NCI-H146 treated with DMSO at 0.1 percent for 48 hours (cell line): ENCODE results near the gene FRMD4B.

Source experiments
- DNase-seq: peaks from one replicate; lab custom pipeline; 2025; ENCODE audit not compliant: unreplicated experiment; lab: John Stamatoyannopoulos, UW

FRMD4B gene

GRCh38 chr3:69385723-69386555, at the start of gene FRMD4B:
Gene FRMD4B, minus strand, starts transcription at chr3:69386088. Its CDS starts 99 bp downstream, at chr3:69385989.
- DNase-seq, result no peak

DNA sequence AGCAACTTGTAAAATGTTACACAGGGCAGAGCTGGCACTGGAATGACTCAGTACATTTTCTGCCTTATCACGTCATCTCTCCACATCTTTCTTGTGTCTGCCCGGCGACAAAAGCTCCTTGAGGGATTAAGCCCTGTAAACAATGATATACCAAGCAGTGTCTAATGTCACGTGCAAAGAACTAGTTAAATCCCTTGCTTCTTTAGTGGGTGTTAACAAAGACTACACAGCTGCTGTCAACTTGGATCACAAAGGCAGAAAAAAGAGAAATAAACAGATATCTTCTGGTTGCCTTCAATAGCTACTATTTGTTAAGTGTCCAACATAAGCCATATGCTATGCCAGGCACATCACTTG, 48.1 kb upstream of the FRMD4B start:
- no peak for DNase-seq

GRCh38 chr3:69433121-69433968, 47.5 kb upstream of the FRMD4B start:
- DNase-seq, result no peak

DNA sequence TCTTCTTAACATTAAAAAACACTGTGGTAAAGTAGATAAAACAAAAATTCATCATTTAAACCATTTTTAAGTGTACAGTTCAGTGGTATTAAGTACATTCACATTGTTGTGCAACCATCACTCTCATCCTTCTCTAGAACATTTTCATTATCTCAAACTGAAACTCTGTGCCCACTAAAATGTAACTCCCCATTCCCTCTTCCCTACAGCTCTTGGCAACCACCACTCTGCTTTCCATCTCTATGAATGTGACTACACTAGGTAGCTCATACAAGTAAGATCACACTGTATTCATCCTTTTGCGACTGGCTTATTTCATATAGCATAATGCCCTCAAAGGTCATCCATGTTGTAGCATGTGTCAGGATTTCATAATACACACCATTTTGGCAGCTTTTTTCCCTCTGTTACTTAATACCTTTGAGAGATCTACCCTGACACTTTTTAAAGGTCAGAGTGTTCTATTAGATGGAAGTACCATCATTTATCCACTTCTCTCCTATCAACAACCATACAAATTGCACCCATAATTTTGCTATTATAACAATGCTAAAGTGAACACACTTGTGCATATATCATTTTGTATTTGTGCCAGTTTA, 42.9 kb upstream of the FRMD4B start:
- DNase-seq, result no peak

DNA sequence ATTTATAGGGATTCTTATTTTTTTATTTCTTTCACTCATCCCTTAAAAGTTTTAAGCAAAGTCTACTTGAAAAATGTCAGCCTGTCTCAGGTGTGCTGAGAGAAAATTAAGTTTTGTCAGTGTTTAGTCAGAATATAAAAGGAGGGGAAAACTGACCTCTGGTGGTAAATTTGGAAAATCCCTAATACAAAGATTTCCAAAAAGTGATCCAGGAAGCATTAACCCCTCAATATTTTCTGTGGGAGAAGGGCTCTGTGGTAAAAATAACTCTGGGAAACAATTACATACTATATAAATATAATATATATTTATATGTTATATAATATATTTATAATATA, 41.0 kb upstream of the FRMD4B start:
- no peak for DNase-seq

DNA sequence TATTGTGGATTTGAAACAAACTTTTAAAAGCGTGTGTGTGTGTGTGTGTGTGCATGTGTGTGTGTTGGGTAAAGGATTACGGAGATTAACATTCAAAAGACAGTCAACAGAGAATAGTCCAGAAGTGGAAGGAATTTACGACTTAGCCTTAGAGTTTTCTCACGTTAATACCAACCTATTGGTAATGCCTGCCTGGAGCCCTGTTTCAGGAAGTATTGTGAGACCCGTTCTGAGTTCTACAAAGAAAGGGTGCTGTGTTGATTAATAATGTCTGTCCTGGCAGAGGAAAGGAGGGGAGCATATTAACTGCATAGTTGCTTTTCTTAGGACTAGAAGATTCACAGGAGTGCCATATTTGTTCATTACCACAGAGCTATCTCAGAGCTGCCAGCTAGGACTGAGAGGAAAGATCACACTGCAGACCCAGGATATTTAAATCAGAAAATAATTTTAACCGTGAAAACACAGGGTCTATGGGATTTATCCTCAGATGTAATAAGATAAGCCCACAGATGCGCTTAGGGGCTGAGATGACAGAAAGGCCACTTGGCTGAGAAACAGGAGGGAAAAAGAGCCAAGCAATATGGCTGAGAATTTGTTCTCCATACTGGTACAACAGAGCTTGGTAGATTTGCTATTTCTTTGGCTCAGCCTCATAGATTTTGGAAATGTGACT, 40.5 kb upstream of the FRMD4B start:
- DNase-seq, result no peak

DNA sequence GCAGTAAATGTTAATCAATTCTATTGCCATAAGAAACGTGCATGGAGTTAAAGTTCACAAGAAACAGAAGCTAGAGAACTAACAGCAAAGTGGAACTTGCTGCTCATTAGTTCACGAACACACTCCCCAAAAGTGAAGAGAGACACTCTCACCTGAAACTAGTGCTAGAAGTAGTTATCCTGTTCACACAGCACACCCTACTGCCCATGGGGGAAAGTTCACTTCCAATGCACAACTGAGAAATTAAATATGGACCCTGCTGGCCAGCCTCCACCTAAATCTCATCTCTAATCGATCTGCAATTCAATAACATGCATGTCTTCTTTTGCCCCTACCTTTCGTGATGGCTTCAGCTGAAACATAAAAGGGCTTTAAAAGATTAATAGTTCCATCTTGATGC, 39.4 kb upstream of the FRMD4B start:
- no peak for DNase-seq

GRCh38 chr3:69423463-69424155, 37.7 kb upstream of the FRMD4B start:
- DNase-seq, result no peak

- no peak for DNase-seq
These were observed 36.9 kb upstream of the FRMD4B start for GRCh38 chr3:69422751-69423150.

GRCh38 chr3:69420781-69421520, 35.1 kb upstream of the FRMD4B start:
- no peak for DNase-seq

- DNase-seq, result no peak
These were observed 33.4 kb upstream of the FRMD4B start for GRCh38 chr3:69419276-69419675.

DNA sequence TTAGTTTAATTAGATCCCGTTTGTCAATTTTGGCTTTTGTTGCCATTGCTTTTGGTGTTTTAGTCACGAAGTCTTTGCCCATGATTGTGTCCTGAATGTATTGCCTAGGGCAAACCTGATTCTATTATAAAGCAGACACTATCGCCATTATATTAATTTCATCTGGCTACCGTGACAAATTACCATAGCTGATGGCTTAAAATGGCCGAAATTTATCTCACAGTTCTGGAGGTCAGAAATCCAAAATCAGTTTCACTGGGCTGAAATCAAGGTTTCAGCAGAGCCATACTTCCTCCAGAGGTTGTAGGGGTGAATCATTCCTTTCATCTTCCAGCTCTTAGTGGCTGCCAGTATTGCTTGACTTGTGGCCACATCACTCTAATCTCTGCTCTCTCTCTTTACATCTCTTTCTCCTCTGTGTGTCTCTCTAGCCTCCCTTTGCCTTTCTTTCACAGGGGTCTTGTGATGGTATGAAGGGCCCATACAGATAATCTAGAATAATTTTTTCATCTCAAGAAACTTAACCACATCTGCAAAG, 31.7 kb upstream of the FRMD4B start:
- no peak for DNase-seq

DNA sequence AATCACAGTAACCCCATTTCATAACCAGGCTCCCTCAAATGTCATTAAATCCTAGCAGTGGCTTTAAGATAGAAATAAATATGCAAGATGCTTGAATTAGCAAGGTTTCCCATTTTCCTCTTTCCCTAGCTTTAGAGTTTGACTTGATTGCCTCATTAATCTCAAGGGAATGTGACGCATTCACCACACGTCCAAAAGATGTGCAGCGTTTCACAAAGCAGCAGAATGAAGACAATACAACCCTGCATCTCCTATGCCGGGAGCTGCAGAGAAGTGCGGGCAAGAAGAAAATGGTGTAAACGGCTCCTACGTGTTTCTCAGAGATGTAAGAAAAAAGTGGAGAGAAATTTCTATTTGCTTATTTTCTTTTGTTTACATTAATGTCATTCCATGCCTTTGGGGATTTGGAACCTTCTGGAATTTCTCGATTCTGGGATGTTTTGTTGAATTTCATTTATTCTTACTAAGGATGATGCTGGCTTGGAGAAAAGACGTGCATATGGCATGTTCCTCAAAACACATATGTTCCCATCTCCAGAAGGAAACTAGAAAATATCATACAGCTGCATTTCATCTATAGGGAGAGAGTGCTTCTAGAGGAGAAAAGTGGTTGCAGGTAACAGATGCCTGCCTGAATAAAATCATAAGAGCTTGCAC, 27.8 kb upstream of the FRMD4B start:
- no peak for DNase-seq

DNA sequence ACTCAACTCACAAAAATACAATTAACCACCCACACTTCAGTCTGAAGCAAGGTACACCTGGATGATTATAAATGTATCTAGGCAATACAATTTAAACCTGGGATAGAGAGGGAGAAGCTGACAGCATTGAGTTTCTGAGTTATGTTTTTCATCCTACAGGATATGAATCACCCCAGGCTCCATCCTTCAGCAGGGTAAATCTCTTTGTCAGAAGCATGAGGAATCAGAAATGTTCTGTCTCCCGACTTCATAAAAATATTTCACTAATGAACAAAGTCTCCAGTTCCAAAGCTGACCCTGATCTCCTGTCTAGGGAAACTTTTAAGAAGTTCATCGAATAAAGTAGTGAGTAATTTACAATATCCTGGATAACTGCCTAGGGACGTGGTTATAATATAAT, 25.5 kb upstream of the FRMD4B start:
- no peak for DNase-seq

- DNase-seq, result no peak
These were observed 24.4 kb upstream of the FRMD4B start for GRCh38 chr3:69410301-69410700.

DNA sequence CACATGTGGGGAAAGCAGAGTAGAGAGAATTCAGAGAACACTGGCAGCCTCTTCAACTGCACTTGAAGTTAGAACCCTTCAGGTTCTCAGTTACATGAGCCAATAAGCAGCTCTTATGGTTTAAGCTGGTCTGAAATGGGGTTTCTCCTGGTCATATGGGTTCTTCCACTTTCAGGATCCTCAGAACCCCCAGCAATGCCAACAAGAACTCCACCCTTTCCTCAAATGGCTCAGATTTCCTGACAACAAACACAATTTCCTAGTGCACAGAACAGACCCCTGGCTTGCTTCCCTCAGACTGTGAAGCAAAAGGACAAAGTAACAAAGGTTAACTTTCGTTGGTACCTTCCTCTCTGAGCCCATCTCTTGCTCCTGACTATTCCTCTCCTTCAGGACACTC, 23.9 kb upstream of the FRMD4B start:
- no peak for DNase-seq

GRCh38 chr3:69409011-69409410, 23.1 kb upstream of the FRMD4B start:
- no peak for DNase-seq

- DNase-seq, result no peak
These were observed 22.7 kb upstream of the FRMD4B start for GRCh38 chr3:69408542-69408941.

- no peak for DNase-seq
These were observed 22.0 kb upstream of the FRMD4B start for GRCh38 chr3:69407908-69408307.
